Panc1 (cell line): ENCODE data around the gene PRCD. TPM values are rescaled to one million over a fixed set of nuclear protein-coding genes. Genes with fewer than 3 reads are reported as not detected.

ENCODE experiments used
- ATAC-seq: fragments of 200-7000 bp; cut with Tn5 transposase; 2 replicates; pipeline ENCODE4 v1.9.1; 2020; ENCODE audit warnings: mild to moderate bottlenecking, moderate library complexity
- BruUV-seq: library from RNA; stranded (reverse); fragments of 400-500 nt; replicated peaks from 2 replicates; lab custom pipeline; 2021; lab: Mats Ljungman, UMichigan
- CTCF ChIA-PET: fragments of 300-600 bp; sonication (Branson Sonifier 250); formaldehyde crosslinking; loops from one replicate; lab custom pipeline; 2022; ENCODE audit warnings: antibody characterized with exemption; lab: Charles Lee
- POLR2A ChIA-PET: fragments of 300-600 bp; sonication (Branson Sonifier 250); formaldehyde crosslinking; loops from one replicate; lab custom pipeline; 2022; ENCODE audit warnings: antibody characterized with exemption; lab: Charles Lee
- DNase-seq: peaks from one replicate; pipeline ENCODE4 v3.0.0-alpha.2; 2010; ENCODE audit warnings: low read depth, low spot score
- H3K27ac ChIP-seq: 2 replicates; pipeline ENCODE4 v1.5.1; 2011; ENCODE audit warnings: mild to moderate bottlenecking, low read length, inconsistent platforms
- H3K27me3 ChIP-seq: fragments of 200-500 bp; sonication (Bioruptor generic); 2 replicates; pipeline ENCODE4 v1.6.0; 2014; ENCODE audit warnings: low read length, inconsistent platforms; ENCODE audit not compliant: control insufficient read depth, insufficient read depth
- H3K36me3 ChIP-seq: fragments of 200-500 bp; sonication (Bioruptor generic); 2 replicates; pipeline ENCODE4 v1.5.1; 2014; ENCODE audit warnings: inconsistent platforms, mild to moderate bottlenecking, low read length, moderate library complexity; ENCODE audit not compliant: control insufficient read depth, insufficient read depth
- H3K4me1 ChIP-seq: 2 replicates; pipeline ENCODE4 v1.5.1; 2011; ENCODE audit warnings: inconsistent platforms, mild to moderate bottlenecking, low read length, moderate library complexity; ENCODE audit not compliant: control insufficient read depth, insufficient read depth
- H3K4me3 ChIP-seq, 2 experiments: 2 replicates each; pipeline ENCODE4 v1.5.1; 2011 to 2012; ENCODE audit warnings: low read depth in 2 of 2, low read length in 2 of 2, mild to moderate bottlenecking in 2 of 2, inconsistent platforms in 1 of 2, moderate library complexity in 1 of 2
- H3K9me3 ChIP-seq: fragments of 200-500 bp; sonication (Bioruptor generic); 2 replicates; pipeline ENCODE4 v1.5.1; 2014; ENCODE audit warnings: low read depth, mild to moderate bottlenecking, inconsistent platforms, low read length, moderate library complexity; ENCODE audit not compliant: control insufficient read depth, insufficient read depth
- CTCF ChIP-seq: fragments of 450-650 bp; IDR thresholded peaks from 2 replicates; pipeline ENCODE4 v1.5.1; 2017; ENCODE audit warnings: mild to moderate bottlenecking
- POLR2AphosphoS5 ChIP-seq: IDR thresholded peaks from 2 replicates; pipeline ENCODE4 v1.6.1; 2012; ENCODE audit warnings: mild to moderate bottlenecking, low read depth, low read length, moderate library complexity
- SIN3A ChIP-seq: IDR thresholded peaks from 2 replicates; pipeline ENCODE4 v1.6.1; 2012; ENCODE audit warnings: low read depth, mild to moderate bottlenecking, low read length, moderate library complexity, borderline replicate concordance; ENCODE audit not compliant: insufficient read depth
- TCF7L2 ChIP-seq: IDR thresholded peaks from 2 replicates; pipeline ENCODE4 v1.6.1; 2011; ENCODE audit warnings: mild to moderate bottlenecking, low read depth, low read length, inconsistent platforms
- in situ Hi-C: cut with HindIII; loops from 2 replicates; pipeline ENCODE4 v1.10.0; 2016; ENCODE audit warnings: low sequenced_read_pairs, low pct_unique_long_range_greater_than_20kb
- intact Hi-C: fragments of 100-400 bp; cut with micrococcal nuclease; formaldehyde crosslinking; loops from one replicate; pipeline ENCODE4 v1.10.0; 2022; ENCODE audit not compliant: unreplicated experiment
- total RNA-seq: library from RNA; stranded (reverse); gene quantifications from one replicate; pipeline ENCODE4 v1.2.1, GENCODE V29; 2021; ENCODE audit not compliant: unreplicated experiment
- TF ChIP-seq, protein P1 (sequence below), 2 experiments: IDR thresholded peaks; 2 replicates each; pipeline ENCODE4 v1.6.1; 2011 to 2012; ENCODE audit warnings: low read depth in 2 of 2, control low read depth in 1 of 2, low read length in 1 of 2, mild to moderate bottlenecking in 1 of 2, moderate library complexity in 1 of 2; ENCODE audit not compliant: insufficient read depth in 1 of 2

Gene PRCD
- total RNA-seq, 1 experiment from 2014 or later, result 0.54 TPM

DNA sequence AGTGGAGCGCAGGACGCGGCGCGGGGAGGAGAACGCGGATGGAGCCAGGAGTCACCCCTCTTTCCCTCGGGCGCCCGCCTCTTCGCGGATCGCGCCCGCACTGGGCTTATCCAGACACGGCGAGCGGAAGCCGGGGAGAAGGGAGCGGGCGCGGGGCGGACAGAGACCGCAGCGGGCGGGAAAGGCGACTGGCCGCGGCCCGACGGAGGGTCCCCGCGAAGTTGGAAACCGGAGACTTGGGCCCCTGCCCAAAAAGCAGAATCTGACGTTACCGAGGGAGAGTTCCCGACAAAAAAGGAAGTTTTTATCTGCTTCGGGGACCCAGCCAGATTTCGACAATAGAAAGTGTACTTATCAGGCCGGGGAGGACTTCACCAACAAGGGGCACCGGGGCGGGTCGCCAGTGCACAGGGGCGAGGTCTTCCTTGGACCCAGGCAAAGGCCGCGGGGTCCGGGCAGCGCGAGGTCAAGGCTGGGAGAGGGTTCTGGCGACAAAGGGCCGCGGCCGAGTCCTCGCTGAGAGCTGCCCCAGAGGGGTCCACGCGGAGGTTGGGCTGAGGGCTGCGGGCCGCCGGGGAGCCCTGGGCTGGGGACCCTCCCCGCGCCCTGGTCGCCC lies 45.3 kb downstream of the PRCD start:
- Histone ChIP-seq H3K36me3 (no peaks in the 10 kb centered on the region), H3K4me3 (peak overlapping the region; percentile 73 to 85), H3K4me1 (peaks cover 21% of the 10 kb centered on the region), H3K9me3 (no peaks in the 10 kb centered on the region), H3K27ac (peak overlapping the region; percentile 88), H3K27me3 (no peaks in the 10 kb centered on the region)
- POLR2A ChIA-PET, result no interaction called here
- no peak for TF ChIP-seq SIN3A
- TF ChIP-seq CTCF, result no peak
- TF ChIP-seq, protein P1, sequence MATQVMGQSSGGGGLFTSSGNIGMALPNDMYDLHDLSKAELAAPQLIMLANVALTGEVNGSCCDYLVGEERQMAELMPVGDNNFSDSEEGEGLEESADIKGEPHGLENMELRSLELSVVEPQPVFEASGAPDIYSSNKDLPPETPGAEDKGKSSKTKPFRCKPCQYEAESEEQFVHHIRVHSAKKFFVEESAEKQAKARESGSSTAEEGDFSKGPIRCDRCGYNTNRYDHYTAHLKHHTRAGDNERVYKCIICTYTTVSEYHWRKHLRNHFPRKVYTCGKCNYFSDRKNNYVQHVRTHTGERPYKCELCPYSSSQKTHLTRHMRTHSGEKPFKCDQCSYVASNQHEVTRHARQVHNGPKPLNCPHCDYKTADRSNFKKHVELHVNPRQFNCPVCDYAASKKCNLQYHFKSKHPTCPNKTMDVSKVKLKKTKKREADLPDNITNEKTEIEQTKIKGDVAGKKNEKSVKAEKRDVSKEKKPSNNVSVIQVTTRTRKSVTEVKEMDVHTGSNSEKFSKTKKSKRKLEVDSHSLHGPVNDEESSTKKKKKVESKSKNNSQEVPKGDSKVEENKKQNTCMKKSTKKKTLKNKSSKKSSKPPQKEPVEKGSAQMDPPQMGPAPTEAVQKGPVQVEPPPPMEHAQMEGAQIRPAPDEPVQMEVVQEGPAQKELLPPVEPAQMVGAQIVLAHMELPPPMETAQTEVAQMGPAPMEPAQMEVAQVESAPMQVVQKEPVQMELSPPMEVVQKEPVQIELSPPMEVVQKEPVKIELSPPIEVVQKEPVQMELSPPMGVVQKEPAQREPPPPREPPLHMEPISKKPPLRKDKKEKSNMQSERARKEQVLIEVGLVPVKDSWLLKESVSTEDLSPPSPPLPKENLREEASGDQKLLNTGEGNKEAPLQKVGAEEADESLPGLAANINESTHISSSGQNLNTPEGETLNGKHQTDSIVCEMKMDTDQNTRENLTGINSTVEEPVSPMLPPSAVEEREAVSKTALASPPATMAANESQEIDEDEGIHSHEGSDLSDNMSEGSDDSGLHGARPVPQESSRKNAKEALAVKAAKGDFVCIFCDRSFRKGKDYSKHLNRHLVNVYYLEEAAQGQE (IDR thresholded peaks at IDR 0.05; ENCODE audit: insufficient read depth in 1 of 2, low read depth in 2 of 2, low read length in 1 of 2), result no peak
- no peak for TF ChIP-seq TCF7L2
- BruUV-seq, result no TSS peak
- CTCF ChIA-PET, result interaction anchor here (0.6 to 1.3 kb wide), 4 partner anchors 18 to 118 kb away, joined by 3 read pairs; partner anchors contain the start of gene AANAT
- intact Hi-C loops, result no loop called here
- DNase-seq, result no peak
- in situ Hi-C loops, result no loop called here
- peak; percentile 56 for ATAC-seq

GRCh38 chr17:76585649-76586593 lies 46.1 kb downstream of the PRCD start, which contains the start of gene ST6GALNAC2:
Gene ST6GALNAC2 (minus strand): TSS chr17:76585860. CDS start chr17:76585808, 52 bp downstream.
- H3K27me3 ChIP-seq, result no peaks in the 10 kb centered on the region
- no peak for DNase-seq
- peak within 1 kb of the TSS; percentile 73 to 85 for H3K4me3 ChIP-seq
- ChIA-PET POLR2A (interaction anchor here (0.6 to 1.6 kb wide), 3 partner anchors 15 to 29 kb away, joined by 3 to 7 read pairs (median 4); no protein-coding TSS in a partner anchor), CTCF (interaction anchor here (0.6 to 1.1 kb wide), 7 partner anchors 18 to 119 kb away, joined by 3 to 9 read pairs (median 3); partner anchors contain the start of gene AANAT)
- H3K4me1 ChIP-seq, result peaks cover 18% of the 10 kb centered on the region
- BruUV-seq, result no TSS peak
- peak within 1 kb of the TSS; percentile 88 for H3K27ac ChIP-seq
- in situ Hi-C loops, result no loop called here
- peak; percentile 76; the same call in 1 of the 2 replicates for TF ChIP-seq CTCF
- TF ChIP-seq POLR2AphosphoS5, result no peak; the same call in 1 of the 2 replicates
- peak; percentile 81; the same call in 1 of the 2 replicates for TF ChIP-seq SIN3A
- ATAC-seq, result peak; percentile 91
- intact Hi-C loops, result no loop called here
- no peaks in the 10 kb centered on the region for H3K9me3 ChIP-seq
- H3K36me3 ChIP-seq, result no peaks in the 10 kb centered on the region
